GM19043 (cell line): ENCODE results near the gene FLT3.
"Not testable (repeated sequence)": the region's sequence is repeated elsewhere in the genome, so short reads cannot be mapped to it uniquely, and the experiment has no call there.

ENCODE experiments used
- ATAC-seq: cut with Tn5 transposase; IDR thresholded peaks from one replicate; pipeline ENCODE4 v1.9.1; 2021; ENCODE audit warnings: low read depth; ENCODE audit not compliant: unreplicated experiment

FLT3 gene

DNA sequence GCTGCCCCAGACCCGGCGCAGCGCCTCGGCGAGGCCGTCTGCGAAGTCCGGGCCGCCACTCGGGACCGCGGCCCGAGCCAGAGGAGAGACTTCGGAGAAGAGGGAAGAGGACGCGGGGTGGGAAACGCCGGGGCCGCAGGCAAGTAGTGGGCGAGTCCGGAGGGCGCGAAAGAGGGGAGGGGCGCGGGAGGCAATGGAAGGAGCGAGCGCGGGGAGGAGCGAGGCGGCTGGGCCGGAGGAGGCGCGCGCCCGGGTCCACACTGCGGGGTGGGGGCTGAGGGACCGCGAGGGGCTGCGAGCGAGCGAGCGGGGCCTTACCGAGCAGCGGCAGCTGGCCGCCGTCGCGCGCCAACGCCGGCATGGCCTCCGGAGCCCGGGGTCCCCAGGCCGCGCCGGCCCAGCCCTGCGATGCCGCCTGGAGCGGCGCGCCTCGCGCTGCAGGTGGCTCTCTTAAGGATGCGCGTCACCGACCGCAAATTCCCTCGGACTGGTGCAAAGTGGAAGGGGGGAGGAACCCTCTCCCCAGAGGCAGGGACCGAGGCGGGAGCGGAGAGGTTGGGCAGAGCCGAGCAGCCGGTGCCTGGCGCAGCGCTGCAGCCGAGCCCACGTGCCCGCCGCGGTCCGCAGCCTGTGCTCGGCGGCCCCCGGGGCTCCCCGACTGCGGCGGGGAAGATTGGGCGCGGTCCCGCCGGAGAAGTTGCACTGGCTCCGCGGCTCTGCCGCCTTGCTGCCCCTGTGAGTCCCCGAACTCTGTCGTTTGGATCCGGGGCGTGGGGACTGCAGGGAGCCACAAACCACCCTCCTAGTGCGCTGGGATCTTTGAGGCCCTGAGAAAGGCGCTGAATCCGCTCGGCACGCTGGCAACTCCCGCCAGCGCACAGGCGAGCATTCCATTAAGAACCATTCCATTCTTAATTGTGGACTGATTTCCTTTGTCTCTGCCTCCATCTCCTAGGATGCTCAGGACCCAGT lies at the start of gene FLT3:
Gene FLT3 (minus strand): TSS at position 427 of the 972 bp plus-strand sequence. CDS start 66 bp downstream, at position 361.
- ATAC-seq = no peak

DNA sequence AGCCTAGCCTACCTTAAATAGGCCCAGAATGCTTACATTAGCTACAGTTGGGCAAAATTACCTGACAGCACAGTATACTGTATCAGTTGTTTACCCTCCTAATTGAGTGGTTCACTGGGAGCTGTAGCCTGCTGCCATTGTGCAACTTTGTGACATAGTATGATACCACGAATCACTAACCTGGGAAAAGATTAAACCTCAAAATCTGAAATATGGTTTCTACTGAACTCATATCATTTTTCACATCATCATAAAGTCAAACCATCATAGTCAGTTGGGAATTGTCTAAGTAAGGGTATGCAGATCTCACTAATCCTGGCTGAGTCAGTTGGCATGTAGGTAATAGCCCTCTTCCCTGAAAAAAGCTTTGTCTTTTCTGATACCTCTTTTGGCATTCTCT lies 47.1 kb upstream of the FLT3 start:
- no peak for ATAC-seq

DNA sequence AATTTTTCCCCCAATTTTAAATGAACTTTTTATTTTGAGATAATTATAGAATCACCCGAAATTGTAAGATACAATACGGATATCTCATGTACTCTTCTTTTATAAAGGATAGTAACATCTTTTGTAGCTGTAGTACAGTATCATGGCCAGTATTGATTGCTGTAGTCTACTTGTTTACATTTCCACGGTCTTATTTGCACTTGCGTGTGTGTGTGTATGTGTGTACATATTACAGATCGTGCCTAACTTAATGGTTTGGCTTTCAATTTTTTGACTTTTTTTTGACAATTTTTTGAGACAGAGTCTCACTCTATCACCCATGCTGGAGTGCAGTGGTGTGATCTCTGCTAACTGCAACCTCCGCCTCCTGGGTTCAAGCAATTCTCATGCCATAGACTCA lies 44.7 kb upstream of the FLT3 start:
- ATAC-seq = no peak

DNA sequence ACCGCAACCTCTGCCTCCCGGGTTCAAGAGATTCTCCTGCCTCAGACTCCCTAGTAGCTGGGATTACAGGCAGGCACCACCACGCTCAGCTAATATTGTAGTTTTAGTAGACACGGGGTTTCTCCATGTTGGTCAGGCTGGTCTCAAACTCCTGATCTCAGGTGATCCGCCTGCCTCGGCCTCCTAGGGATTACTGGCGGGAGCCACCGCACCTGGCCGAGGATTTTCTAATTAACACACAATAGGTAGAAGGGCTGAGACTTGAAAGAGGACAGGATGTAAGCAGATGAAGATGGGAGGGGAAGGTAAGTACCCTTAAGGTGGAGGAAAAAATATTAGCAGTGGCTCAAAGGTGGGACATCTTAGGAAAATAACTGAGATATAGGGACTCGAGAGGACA lies 41.2 kb upstream of the FLT3 start:
- ATAC-seq = not testable (repeated sequence)

DNA sequence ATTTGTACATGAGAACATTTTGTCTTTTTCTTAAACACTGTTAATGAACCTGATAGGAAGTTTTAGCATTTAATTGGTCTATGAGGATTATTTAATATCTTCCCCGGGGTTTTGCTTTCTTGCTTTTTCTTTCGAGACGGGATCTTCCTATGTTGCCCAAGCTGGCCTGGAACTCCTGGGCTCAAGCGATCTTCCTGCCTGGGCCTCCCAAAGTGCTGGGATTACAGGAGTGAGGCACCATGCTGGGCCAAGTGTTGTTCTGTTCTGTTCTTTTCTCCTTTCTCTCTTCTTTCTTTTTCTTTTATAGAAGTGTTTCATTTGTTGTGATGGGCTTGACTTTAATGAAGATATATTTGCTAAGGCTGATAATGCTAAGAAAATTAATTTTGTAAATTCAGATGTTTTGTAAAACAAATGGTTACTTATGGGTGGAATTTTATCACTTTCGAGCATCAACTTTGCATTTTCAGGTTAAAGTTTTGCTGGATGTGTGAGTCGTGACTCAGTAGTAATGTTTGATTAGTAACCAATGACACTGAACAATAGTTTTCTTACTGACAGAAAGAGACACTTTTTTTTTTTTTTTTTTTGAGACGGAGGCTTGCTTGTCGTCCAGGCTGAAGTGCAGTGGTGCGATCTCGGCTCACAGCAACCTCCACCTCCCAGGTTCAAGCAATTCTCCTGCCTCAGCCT lies 40.2 kb upstream of the FLT3 start:
- ATAC-seq = no peak

DNA sequence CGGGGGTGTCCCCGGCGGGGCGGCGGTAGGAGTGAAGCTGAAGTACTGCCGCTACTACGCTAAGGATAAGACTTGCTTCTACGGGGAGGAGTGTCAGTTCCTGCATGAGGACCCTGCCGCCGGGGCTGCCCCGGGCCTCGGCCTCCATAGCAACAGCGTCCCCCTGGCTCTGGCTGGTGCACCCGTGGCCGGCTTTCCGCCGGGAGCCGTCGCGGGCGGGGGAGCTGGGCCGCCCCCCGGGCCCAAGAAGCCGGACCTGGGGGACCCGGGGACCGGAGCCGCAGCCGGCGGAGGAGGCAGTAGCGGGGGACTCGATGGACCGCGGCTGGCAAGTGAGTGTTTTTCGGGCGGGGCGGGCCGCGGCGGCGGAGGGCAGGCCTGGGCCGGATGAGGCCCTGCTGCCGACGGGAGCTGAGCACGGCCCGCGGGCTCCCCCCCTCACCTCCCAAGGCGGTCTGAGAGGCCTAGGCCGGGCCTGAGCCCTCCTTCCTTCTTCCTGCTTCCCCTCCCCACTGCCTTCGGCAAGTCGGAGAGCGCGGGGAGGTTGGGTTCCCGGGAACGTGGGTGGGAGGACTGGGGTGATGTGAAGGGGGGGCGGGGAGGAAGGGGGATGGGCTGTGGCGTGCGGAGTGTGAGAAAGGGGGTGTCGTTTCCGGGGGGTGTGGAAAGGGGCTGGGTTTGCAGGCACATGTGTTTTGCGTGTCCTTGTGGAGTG lies 38.5 kb upstream of the FLT3 start:
- ATAC-seq = peak; percentile 51

DNA sequence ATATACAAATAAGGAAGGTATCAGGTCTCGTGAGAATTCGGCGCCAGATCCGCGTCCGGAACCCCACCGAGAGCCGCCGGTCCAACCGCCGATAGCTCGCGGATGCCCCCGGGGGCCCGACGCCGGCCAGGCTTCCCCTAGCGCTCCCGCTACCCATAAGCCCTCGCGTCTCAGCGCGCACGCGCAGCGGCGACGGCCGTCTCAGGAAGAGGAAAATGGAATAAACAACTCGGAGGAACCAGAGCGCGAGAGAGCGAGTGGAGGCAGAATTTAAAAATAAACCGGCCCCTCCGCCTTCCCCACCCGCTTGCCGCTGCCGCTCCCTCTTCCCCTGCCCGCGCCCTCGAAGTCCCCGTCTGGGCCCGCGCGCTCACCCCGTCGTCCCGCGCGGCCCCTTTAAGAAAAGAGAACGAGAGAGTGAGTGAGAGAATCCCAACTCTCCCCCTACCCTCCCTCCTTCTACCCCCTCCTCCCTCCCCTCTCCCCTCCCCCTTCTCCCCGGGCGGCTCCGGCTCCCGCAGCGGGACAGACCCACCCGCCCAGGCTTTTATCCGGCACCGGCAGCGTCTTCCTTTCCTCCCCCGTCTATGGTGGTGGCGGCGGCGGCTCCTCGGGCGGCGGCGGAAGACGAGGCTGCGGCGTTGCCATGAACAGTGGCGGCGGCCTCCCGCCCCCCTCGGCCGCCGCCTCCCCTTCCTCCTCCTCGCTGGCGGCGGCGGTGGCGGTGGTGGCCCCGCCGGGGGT lies 37.8 kb upstream of the FLT3 start, which contains the start of gene PAN3:
Gene PAN3 (plus strand): TSS at position 534 of the 744 bp plus-strand sequence. CDS start 113 bp downstream, at position 647.
- peak; percentile 34 for ATAC-seq

DNA sequence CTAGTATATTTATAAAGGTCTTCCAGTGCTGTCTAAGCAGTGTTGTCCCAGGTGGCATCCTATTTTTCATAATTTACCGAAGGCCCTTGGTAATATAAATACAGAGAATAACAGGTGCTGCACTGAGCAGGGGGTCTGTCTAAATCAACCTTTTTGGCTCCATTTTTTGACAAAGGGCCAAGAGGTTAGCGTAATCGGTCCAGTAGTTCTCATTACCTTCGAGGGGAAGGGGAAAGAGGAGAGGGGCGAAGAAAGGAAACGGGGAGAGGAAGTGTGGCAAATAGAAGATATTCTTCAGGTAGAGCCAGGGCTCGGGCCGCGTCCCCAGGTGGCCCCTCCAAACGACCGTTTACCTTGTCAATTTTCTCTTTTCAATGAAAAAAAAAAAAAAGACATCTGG lies 37.2 kb upstream of the FLT3 start:
- no peak for ATAC-seq

DNA sequence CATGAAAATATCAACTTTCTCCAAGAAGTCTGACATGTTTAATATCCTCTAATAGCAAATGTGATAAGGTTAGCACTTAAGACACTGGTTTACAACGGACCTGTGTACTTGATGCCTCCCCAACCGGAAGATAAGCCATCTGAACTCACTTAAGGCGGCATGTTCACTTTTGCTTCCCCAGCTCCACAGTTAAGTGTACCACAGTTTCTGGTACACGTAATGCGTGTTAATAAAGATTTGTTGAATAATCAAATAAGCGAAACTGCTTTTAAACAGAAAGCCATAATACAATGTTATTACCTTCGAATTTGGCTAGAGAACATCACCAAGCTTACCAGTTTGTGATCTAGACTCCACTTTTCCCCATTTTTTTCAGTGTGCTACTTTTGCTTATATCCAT lies 36.5 kb upstream of the FLT3 start:
- no peak for ATAC-seq

DNA sequence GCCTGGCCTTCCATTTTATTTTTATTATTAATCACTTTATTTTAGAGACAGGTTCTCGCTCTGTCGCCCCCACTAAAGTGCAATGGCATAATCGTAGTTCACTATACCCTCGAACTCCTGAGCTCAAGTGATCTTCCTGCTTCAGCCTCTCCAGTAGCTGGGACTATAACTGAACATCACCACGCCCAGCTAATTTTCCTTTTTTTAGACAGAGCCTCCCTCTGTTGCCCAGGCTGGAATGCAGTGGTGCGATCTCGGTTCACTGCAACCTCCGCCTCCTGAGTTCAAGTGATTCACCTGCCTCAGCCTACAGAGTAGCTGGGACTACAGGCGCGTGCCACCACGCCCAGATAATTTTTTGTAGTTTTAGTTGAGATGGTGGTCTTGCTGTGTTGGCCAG lies 31.3 kb upstream of the FLT3 start:
- ATAC-seq = no peak

DNA sequence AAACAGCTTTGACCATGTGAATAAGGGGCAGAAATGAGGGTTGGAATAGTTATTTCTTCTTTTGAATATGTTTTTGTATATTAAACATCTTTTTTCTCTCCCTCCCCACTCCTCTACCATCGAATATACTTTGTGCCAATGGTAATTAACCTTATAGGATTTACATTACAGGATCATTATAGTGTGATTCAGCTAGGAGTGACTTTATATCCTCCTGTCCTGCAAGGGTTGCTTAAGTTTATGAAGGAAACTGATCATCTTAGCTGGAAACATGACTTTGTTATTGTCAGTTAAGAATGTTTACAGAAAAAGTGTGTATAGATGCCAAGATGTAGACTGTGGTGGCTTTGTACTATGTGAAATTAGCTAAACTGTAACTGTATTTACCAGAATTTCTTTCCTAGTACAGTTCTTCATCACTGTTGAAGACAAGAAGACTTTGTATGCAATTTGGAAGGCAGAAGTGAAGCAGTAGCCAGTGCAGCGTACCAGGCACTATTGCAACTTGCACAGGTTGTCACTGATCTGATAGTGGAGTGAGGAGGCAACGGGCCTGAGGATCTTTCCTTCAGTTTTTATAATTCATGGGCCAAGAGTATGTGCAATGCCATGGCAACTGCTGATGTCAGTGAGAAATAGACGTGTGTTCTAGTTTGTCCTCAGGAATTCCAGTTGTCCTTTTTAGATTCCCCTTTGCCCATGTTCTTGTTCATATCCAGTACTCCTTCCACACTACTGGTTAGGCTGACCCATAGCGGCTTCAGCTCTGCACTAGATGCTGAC lies 29.7 kb upstream of the FLT3 start:
- ATAC-seq = no peak

DNA sequence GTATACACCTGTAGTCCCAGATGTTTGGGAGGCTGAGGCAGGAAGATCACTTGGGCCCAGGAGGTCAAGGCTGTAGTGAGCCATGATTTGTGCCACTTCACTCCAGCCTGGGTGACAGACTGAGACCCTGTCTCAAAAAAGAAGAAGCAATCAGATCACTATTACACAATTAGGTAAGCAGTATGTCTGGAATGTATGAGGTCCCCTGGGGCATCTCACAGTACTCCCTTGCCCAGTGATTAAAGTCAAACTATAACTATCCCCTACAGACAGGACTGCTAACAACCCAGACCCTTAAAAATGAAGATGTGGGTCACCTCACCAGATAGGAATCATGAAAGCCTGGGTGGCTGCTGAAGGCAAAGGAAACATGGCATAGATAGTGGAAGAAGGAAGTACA lies 28.6 kb upstream of the FLT3 start:
- no peak for ATAC-seq

DNA sequence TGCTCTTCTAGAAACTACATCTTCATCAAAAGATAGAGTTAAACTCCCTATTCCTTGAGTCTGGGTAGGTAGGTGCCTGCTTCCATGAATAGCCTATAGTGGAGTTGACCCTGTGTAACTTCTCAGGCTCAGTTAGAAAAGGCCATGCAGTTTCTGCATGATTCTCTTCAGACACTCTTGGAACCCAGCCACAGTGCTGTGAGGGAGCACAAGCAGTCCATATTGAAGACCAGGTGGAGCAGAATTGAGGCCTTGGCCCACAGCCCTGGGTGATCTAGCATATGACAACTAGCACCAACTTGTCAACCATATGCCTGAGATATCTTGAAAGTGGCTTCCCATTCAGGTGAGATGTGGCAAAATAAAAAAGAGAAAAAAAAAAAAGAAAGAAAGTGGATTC lies 27.7 kb upstream of the FLT3 start:
- no peak for ATAC-seq

DNA sequence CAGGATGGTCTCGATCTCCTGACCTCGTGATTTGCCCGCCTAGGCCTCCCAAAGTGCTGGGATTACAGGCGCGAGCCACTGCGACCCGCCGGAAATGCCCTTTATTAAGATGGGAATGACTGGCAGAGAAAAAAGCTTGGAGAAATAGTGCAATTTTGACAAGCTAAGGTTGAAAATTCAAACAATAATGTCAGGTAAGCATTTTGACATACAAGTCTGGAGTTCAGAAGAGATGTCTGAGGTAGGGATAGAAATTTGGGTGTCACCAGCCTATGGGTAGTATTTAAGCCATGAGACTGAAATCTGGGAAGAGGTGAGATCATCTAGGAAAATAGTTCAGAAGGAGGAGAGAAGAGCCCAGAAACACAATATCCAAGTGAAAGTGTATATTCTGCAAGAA lies 20.8 kb upstream of the FLT3 start:
- ATAC-seq = no peak

DNA sequence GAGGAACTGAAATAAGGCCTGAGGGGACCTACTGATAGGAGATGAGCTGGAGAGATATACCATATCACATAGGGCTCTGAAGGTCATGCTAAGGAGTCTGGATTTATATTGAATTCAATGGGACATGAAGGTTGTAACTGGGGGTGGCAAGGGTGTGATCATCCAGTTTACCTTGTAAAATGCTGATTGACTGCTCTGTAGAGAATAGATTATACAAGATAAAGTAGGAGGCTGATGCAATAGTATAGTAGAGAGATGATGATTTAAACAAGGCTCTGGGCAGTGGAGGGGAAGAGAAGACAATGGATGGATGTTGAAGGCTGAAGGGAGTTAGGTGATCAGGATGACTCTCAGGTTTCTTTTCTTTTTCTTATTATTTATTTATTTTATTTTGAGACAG lies 19.9 kb upstream of the FLT3 start:
- ATAC-seq = no peak

DNA sequence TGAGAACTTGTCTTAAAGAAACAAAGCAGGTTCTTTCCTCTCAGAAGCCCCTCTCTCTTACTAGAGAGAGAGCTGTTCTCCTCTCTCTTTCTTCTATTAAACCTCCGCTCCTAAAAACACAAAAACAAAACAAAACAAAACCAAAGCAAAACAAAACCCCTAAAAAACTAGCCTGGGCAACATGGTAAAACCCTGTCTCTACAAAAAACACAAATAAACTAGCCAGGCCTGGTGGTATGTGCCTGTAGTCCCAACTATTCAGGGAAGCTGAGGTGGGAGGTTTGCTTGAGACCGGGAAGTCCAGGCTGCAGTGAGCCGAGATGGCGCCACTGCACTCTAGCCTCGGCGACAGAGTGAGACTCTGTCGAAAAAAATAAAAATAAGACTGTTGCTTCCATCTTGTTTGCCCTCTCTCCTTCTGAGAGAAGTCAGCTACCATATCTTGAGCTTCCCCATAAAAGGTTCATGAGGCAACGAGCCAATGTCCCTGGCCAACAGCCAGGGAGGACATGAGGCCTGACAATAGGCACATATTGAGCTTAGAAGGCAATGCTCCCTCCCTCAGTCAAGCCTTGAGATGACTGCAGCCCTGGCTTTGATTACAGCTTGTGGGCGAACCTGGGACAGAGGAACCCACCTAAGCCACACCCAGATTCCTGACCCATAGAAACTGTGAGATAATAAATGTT lies 17.5 kb upstream of the FLT3 start:
- ATAC-seq = no peak

DNA sequence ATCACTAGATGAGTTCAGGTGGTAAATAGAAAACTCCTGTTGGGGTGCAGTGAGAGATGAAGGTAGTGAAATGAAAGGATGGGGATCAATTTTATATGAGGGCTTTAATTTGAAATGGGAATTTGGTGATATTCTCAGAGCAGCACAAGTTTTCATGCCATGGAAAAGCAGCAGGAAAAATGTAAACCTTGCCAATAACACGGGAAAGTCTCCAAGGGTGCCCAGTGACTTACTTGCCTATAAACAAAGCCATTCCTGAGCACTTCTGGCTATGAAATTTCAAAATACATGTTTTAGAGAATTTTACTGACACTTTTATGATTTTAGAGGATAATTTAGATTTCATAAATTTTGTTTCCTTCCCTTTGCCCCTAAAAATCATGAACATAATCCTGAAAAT lies 16.4 kb upstream of the FLT3 start:
- ATAC-seq = no peak

DNA sequence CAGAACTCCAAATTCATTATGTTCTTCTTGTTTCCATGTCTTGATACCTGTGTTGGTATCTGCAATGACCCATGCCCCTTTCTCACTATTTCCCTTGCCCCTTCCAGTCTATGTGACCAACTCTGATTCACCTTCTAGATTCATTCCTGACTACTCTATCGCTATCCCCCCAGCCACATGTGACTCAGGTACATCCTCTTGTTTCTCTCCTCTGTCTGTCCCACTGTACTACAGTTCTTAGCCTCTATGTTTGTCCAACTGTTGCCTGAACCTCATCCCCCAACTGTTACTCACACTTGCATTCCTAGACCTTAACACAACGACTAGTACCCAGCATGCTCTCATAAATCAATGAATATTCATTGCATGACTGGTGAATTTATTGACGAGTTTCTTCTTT lies 10.0 kb upstream of the FLT3 start:
- ATAC-seq = no peak

DNA sequence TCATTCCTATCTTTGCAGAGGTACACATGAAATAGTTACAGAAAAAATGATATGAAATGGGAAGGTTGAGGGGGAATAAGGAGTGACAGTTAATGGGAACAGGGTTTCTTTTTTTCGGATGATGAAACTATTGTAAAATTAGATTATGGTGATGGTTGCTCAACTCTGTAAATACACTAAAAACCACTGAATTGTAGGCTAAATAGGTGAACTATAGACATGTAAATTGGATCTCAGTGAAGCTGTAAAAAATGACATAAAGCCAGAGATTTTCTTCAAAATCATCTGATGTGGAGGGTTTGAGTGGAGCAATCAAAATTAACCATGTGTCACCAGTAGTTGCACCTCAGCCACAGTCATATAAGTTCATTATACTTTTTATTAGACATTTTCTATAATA lies 6.6 kb upstream of the FLT3 start:
- ATAC-seq = no peak
